CD4-positive, alpha-beta T cell treated with Interleukin-2 at 100 ng/mL for 4 hours (primary cell): Measurements from ENCODE around the gene UGT1A1.

Experiments used
- DNase-seq: peaks from one replicate; pipeline ENCODE4 v3.0.0-alpha.2; 2020; ENCODE audit warnings: low spot score

Gene UGT1A1

GRCh38 chr2:233798335-233799086 is 38.4 kb downstream of the UGT1A1 start:
- DNase-seq: no peak

- DNase-seq: no peak
Observed at GRCh38 chr2:233799087-233799665, 39.1 kb downstream of the UGT1A1 start.

GRCh38 chr2:233799716-233800115 is 39.6 kb downstream of the UGT1A1 start:
- DNase-seq: no peak

- no peak for DNase-seq
Observed at GRCh38 chr2:233800208-233800607, 40.1 kb downstream of the UGT1A1 start.

GRCh38 chr2:233801357-233802131 is 41.5 kb downstream of the UGT1A1 start:
- no peak for DNase-seq

GRCh38 chr2:233802132-233802815 is 42.2 kb downstream of the UGT1A1 start:
- DNase-seq: no peak

GRCh38 chr2:233803292-233803911 is 43.3 kb downstream of the UGT1A1 start:
- DNase-seq: no peak

GRCh38 chr2:233803994-233804393 is 43.9 kb downstream of the UGT1A1 start:
- DNase-seq: no peak

GRCh38 chr2:233807215-233807865 is 47.3 kb downstream of the UGT1A1 start:
- DNase-seq: no peak

- DNase-seq: no peak
Observed at GRCh38 chr2:233807966-233808935, 48.2 kb downstream of the UGT1A1 start.

- DNase-seq: no peak
Observed at GRCh38 chr2:233810385-233810784, 50.3 kb downstream of the UGT1A1 start.

GRCh38 chr2:233811087-233811486 is 51.0 kb downstream of the UGT1A1 start:
- DNase-seq: no peak

GRCh38 chr2:233811732-233812131 is 51.7 kb downstream of the UGT1A1 start:
- no peak for DNase-seq

- DNase-seq: no peak
Observed at GRCh38 chr2:233813236-233814055, 53.4 kb downstream of the UGT1A1 start.

- DNase-seq: no peak
Observed at GRCh38 chr2:233814056-233814835, 54.2 kb downstream of the UGT1A1 start.

- no peak for DNase-seq
Observed at GRCh38 chr2:233815861-233816260, 55.8 kb downstream of the UGT1A1 start.

GRCh38 chr2:233816334-233816733 is 56.3 kb downstream of the UGT1A1 start:
- no peak for DNase-seq

GRCh38 chr2:233816771-233817170 is 56.7 kb downstream of the UGT1A1 start:
- no peak for DNase-seq
